Loucy (cell line): ENCODE results near the gene RPLP2.
A peak's percentile ranks its signal among the peaks of the same experiment; 100 is the strongest.

Source experiments
- H2AFZ ChIP-seq: fragments of 200-600 bp; sonication (generic); 2 replicates; pipeline ENCODE4 v1.6.0; 2016; ENCODE audit warnings: antibody characterized with exemption, mild to moderate bottlenecking, low read length, moderate library complexity
- H3F3A ChIP-seq: fragments of 200-600 bp; 2 replicates; pipeline ENCODE4 v1.6.0; 2016; ENCODE audit warnings: antibody characterized with exemption, low read depth, mild to moderate bottlenecking
- H3K27me3 ChIP-seq: fragments of 200-600 bp; sonication (generic); 2 replicates; pipeline ENCODE4 v1.6.1; 2014; ENCODE audit warnings: low read length, mild to moderate bottlenecking; ENCODE audit not compliant: insufficient read depth, poor library complexity, severe bottlenecking
- H3K36me3 ChIP-seq: fragments of 200-600 bp; sonication (generic); 2 replicates; pipeline ENCODE4 v1.6.1; 2016; ENCODE audit warnings: low read length; ENCODE audit not compliant: insufficient read depth
- H3K4me1 ChIP-seq: fragments of 200-600 bp; sonication (generic); 2 replicates; pipeline ENCODE4 v1.5.1; 2014; ENCODE audit warnings: low read length, mild to moderate bottlenecking; ENCODE audit not compliant: insufficient read depth, poor library complexity, severe bottlenecking
- H3K4me2 ChIP-seq: fragments of 200-600 bp; sonication (generic); 2 replicates; pipeline ENCODE4 v1.6.0; 2014; ENCODE audit warnings: antibody characterized with exemption, low read length, low read depth, mild to moderate bottlenecking; ENCODE audit not compliant: poor library complexity, severe bottlenecking
- H3K4me3 ChIP-seq: fragments of 200-600 bp; sonication (generic); 2 replicates; pipeline ENCODE4 v1.5.1; 2014; ENCODE audit warnings: low read length, mild to moderate bottlenecking, mixed read lengths; ENCODE audit not compliant: poor library complexity, severe bottlenecking
- H3K79me2 ChIP-seq: fragments of 200-600 bp; sonication (generic); 2 replicates; pipeline ENCODE4 v1.6.1; 2014; ENCODE audit warnings: low read length; ENCODE audit not compliant: insufficient read depth
- H3K9ac ChIP-seq: fragments of 200-600 bp; sonication (generic); 2 replicates; pipeline ENCODE4 v1.6.0; 2014; ENCODE audit warnings: mild to moderate bottlenecking, low read depth, low read length, moderate library complexity; ENCODE audit not compliant: poor library complexity, severe bottlenecking
- H3K9me2 ChIP-seq: fragments of 200-600 bp; sonication (generic); replicated peaks from 2 replicates; pipeline ENCODE4 v1.6.1; 2016; ENCODE audit warnings: low read depth, low read length, mixed read lengths
- H3K9me3 ChIP-seq: fragments of 200-600 bp; sonication (generic); 2 replicates; pipeline ENCODE4 v1.6.1; 2014; ENCODE audit warnings: mild to moderate bottlenecking, antibody characterized with exemption, low read length, low read depth; ENCODE audit not compliant: insufficient read depth
- H4K20me1 ChIP-seq: fragments of 200-600 bp; sonication (generic); 2 replicates; pipeline ENCODE4 v1.6.0; 2014; ENCODE audit warnings: antibody characterized with exemption, low read length, mild to moderate bottlenecking; ENCODE audit not compliant: insufficient read depth, poor library complexity, severe bottlenecking
- EZH2phosphoT487 ChIP-seq: fragments of 200-600 bp; IDR thresholded peaks from 2 replicates; pipeline ENCODE4 v1.6.1; 2018; ENCODE audit warnings: antibody characterized with exemption, mild to moderate bottlenecking, moderate library complexity, borderline replicate concordance
- TF ChIP-seq, protein P1 (sequence below): fragments of 200-600 bp; sonication (generic); conservative IDR thresholded peaks from 2 replicates; pipeline ENCODE4 v1.5.1; 2014; ENCODE audit warnings: mild to moderate bottlenecking, antibody characterized with exemption, low read length

The RPLP2 gene

DNA sequence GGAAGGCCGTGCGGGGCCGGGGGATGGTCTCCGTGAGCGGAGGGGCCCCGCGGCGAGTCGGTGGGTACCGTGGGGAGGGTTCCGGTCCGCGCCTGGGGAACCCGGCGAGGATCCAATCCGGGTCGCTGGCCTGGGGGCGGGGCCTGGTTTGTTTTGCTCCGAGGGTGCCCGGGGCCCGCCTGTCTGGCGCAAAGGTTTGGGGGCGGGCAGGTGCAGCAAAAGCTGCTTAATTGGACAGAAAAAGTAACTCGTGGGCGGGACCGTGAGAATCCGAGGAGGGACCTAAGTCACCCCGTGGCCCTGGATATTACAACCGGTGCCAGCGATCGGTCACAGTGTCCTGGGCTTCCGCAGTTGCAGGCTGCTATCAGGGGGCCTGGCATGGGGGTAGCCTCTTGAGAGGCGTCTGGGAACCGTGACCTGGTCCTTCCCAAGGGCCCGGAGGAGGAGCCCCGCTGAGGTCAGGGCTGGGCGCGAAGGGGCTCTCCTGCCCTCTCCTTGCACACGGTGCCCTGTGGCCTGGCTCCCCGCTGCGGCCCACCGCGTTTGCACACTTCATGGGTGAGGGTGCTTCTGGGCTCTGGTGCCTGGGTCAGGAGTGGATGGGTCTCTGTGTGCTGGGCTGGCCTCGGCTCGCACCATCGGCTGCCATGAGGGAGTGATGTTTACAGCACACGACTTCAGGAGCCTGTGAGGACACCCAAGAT, 10.3 kb downstream of the RPLP2 start:
- Histone ChIP-seq H3K27me3 (no peaks in the 10 kb centered on the region), H3K36me3 (no peaks in the 10 kb centered on the region), H3K4me3 (peak overlapping the region; percentile 89), H3K79me2 (peaks cover 24% of the 10 kb centered on the region), H3K9ac (peak overlapping the region; percentile 81), H3F3A (no peaks in the 10 kb centered on the region), H3K9me2 (no peaks in the 10 kb centered on the region), H3K4me1 (peaks cover 14% of the 10 kb centered on the region), H2AFZ (peak overlapping the region; percentile 20; the same call in 1 of the 2 replicates), H3K9me3 (no peaks in the 10 kb centered on the region), H3K4me2 (peak overlapping the region; percentile 97), H4K20me1 (peaks cover 27% of the 10 kb centered on the region)
- no peak for TF ChIP-seq EZH2phosphoT487
- TF ChIP-seq, protein P1, sequence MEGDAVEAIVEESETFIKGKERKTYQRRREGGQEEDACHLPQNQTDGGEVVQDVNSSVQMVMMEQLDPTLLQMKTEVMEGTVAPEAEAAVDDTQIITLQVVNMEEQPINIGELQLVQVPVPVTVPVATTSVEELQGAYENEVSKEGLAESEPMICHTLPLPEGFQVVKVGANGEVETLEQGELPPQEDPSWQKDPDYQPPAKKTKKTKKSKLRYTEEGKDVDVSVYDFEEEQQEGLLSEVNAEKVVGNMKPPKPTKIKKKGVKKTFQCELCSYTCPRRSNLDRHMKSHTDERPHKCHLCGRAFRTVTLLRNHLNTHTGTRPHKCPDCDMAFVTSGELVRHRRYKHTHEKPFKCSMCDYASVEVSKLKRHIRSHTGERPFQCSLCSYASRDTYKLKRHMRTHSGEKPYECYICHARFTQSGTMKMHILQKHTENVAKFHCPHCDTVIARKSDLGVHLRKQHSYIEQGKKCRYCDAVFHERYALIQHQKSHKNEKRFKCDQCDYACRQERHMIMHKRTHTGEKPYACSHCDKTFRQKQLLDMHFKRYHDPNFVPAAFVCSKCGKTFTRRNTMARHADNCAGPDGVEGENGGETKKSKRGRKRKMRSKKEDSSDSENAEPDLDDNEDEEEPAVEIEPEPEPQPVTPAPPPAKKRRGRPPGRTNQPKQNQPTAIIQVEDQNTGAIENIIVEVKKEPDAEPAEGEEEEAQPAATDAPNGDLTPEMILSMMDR: no peak

DNA sequence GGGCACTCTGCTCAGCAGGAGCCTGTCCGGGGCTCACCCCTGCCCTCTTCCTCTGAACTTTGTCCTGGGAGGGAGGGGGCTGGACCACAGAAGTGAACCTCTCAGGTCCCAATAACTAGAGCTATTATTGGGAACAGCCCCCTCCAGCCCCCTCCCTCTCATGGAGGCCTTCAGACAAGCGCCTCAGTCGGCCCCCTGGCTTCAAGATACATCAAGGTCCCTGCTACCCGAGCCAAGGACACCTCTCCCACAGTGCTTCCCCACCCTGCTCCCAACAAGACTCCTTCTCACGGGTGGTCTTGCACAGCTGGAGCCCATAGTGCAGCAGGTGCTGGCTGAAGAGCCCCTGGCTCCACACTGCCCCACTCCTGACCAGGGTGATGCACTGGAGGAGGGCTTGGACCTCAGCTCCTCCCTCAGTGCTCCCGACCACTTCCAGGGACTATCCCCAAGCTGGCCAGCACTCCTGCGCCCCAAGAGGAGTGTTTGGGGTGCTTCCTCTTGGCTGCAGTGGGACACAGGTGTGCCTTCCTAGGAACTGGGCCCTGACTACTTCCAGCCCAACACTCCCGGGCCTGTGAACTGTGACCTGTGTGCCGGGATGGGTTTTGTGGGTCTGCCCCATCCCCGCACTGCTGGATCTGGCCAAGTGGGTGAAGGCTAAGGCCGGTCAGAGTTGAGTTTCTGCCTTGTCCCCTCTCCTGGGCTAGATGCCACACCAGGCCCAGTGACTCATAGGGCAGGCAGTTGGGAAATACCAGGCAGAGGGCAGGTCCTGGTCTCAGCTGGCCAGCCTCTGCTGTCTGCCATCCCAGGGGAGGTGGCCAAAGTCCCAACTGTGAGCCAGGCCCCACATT, 11.1 kb downstream of the RPLP2 start:
- Histone ChIP-seq H3F3A (no peaks in the 10 kb centered on the region), H3K4me2 (peak overlapping the region; percentile 97), H3K4me3 (peak overlapping the region; percentile 89), H3K4me1 (peaks cover 22% of the 10 kb centered on the region), H3K9me3 (no peaks in the 10 kb centered on the region), H2AFZ (no peak overlapping the region), H3K9me2 (no peaks in the 10 kb centered on the region), H4K20me1 (peaks cover 27% of the 10 kb centered on the region), H3K9ac (peak overlapping the region; percentile 81), H3K36me3 (no peaks in the 10 kb centered on the region), H3K27me3 (no peaks in the 10 kb centered on the region), H3K79me2 (peaks cover 24% of the 10 kb centered on the region)
- TF ChIP-seq, protein P1: no peak
- TF ChIP-seq EZH2phosphoT487: no peak

DNA sequence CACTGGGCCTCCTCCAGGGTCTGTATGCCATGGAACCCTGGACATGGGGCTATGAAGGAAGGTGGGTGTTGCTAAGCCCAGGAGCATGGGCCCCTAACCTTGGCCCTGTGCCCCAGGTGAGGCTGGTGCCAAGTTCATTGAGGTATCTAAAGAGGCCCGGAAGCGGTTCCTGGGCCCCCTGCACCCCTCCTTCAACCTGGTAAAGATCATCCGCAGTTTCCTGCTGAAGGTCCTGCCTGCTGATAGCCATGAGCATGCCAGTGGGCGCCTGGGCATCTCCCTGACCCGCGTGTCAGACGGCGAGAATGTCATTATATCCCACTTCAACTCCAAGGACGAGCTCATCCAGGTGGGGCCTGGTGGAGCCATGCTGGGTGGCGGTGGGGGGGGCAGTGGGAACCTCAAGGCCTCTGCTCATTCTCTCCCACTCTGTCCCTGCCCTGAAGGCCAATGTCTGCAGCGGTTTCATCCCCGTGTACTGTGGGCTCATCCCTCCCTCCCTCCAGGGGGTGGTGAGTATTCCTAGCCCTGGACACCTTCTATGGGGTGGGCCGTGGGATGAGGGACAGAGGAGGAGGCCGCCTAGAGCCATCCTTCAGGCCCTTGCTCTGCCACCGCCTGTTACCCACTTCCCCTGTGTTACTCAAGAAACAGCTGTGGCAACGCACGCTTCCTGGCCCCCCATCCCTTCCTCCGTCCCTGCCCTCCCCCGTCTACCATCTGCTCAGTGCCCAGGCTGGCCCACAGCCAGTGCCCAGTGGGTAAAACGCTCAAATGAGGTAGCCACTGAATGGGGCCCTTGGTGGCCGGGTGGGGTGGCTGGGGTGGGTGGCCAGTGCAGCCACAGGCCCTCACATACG, 12.0 kb downstream of the RPLP2 start:
- no peak overlapping the region for H2AFZ ChIP-seq
- H3K36me3 ChIP-seq: no peaks in the 10 kb centered on the region
- H3K4me3 ChIP-seq: peak overlapping the region; percentile 89
- H3K4me1 ChIP-seq: peaks cover 29% of the 10 kb centered on the region
- no peaks in the 10 kb centered on the region for H3K9me2 ChIP-seq
- H4K20me1 ChIP-seq: peaks cover 27% of the 10 kb centered on the region
- H3K9ac ChIP-seq: peak overlapping the region; percentile 81
- peak overlapping the region; percentile 97 for H3K4me2 ChIP-seq
- H3K79me2 ChIP-seq: peaks cover 24% of the 10 kb centered on the region
- TF ChIP-seq EZH2phosphoT487: no peak
- TF ChIP-seq, protein P1: no peak
- no peaks in the 10 kb centered on the region for H3K9me3 ChIP-seq
- H3F3A ChIP-seq: no peaks in the 10 kb centered on the region
- no peaks in the 10 kb centered on the region for H3K27me3 ChIP-seq
